ENCODE measurements around the gene CNTNAP4. TPM values are rescaled to one million over a fixed set of nuclear protein-coding genes. Genes with fewer than 3 reads are reported as not detected.

CNTNAP4 gene
- total and polyA plus RNA-seq, 2 of the 13 experiments (the other 11 are each of a cell fraction or from before 2014, with no cell fraction given), result not detected

GRCh38 chr16:76336112-76336511 lies 58.9 kb downstream of the CNTNAP4 start (continued):
- TF ChIP-seq SUZ12 (IDR thresholded peaks at IDR 0.05; ENCODE audit: low read depth, low read length), result no peak

DNA sequence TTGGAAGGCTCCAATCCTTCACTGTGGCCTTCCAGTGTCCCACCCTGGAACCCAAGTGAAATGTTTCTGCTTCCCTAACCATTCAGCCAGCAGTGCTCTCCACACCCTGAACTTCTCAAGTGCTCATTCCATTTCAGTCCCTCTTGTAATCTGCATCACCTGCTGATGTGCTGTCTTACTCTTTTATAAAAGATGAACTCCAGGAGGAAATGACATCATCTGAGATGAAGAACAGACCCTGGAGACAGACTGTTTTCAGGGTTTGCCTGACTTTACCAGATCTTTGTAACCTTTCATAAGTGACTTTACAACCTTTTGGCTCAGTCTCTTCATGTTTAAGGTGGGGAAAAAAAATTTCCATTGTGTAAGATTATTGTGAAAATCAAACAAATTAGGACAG lies 61.3 kb downstream of the CNTNAP4 start:
- POLR2A ChIA-PET, result no interaction called here
- CTCF ChIA-PET (ENCODE audit: low intra/inter-chr PET ratio, low total read pairs), result no interaction called here

DNA sequence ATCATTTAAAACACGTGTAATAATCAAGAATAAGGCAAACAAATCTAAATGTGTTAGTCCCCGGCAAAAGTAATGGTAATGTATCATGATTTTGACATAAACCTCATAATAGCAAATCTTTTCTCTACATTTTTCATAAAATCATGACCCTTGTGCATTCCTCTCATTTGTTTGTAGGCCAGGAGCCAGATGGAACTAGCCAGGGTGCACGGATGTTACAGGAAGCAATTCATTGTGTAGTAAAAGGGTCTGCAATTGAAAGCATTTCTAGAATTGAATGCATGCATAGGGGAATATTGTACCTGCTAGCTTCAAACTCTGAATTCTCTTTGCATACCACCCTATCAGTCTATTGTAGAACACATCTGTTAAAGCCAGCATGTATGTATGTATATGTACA lies 66.6 kb downstream of the CNTNAP4 start:
- Histone ChIP-seq H3K9ac (ENCODE audit: insufficient read depth, low read depth, low read length) (no peak overlapping the region), H3K27me3 (ENCODE audit: control insufficient read depth in 1 of 2, insufficient read depth in 2 of 2, low read length in 2 of 2) (no peaks in the 10 kb centered on the region), H3K27ac (ENCODE audit: extremely low read length, insufficient read depth, low read length) (no peak overlapping the region), H3K9me3 (ENCODE audit: low read length) (no peaks in the 10 kb centered on the region), H2AFZ (ENCODE audit: low read length) (no peak overlapping the region), H3K79me2 (ENCODE audit: insufficient read depth, low read length) (no peaks in the 10 kb centered on the region), H3K36me3 (replicated peaks in 1 of 2; ENCODE audit: control insufficient read depth in 1 of 2, insufficient read depth in 2 of 2, low read length in 2 of 2) (no peaks in the 10 kb centered on the region), H3K4me2 (ENCODE audit: low read depth, low read length) (no peak overlapping the region), H4K20me1 (ENCODE audit: insufficient read depth, low read length) (no peaks in the 10 kb centered on the region), H3K4me3 (replicated peaks in 1 of 3; ENCODE audit: insufficient read depth in 1 of 3, low read depth in 2 of 3, low read length in 3 of 3) (no peak overlapping the region), H3K4me1 (ENCODE audit: insufficient read depth, low read length) (no peaks in the 10 kb centered on the region)
- intact Hi-C loops (cut with micrococcal nuclease; ENCODE audit: unreplicated experiment) (no loop called here), in situ Hi-C loops (cut with HindIII; ENCODE audit: extremely low pct_ligation_motif_present, low pct_unique_long_range_greater_than_20kb) (no loop called here)
- 1% methylated on average over 3 of the region's 3 CpGs for WGBS (ENCODE audit: low lambda C conversion rate)
- ChIA-PET CTCF (ENCODE audit: low intra/inter-chr PET ratio, low total read pairs) (no interaction called here), POLR2A (no interaction called here)
- DNase-seq (ENCODE audit: low spot score) (no peak), ATAC-seq (no peak), FAIRE-seq (no peak)
- no TSS peak for BruUV-seq (replicated peaks)
- TF ChIP-seq ZNF263 (CRISPR knock-in tag; IDR thresholded peaks at IDR 0.05), result no peak
- TF ChIP-seq ZNF292 (CRISPR knock-in tag; IDR thresholded peaks at IDR 0.05; ENCODE audit: borderline replicate concordance, low read depth), result no peak
- TF ChIP-seq PRPF4 (IDR thresholded peaks at IDR 0.05; ENCODE audit: low read depth, low read length, poor library complexity, severe bottlenecking), result no peak
- TF ChIP-seq FOXA3 (CRISPR knock-in tag; IDR thresholded peaks at IDR 0.05), result no peak
- TF ChIP-seq ZBTB8A (CRISPR knock-in tag; IDR thresholded peaks at IDR 0.05; ENCODE audit: borderline replicate concordance, low read depth), result no peak
- no peak for TF ChIP-seq EHMT2 (IDR thresholded peaks at IDR 0.05; ENCODE audit: borderline replicate concordance, low read depth, low read length)
- TF ChIP-seq, protein P1, sequence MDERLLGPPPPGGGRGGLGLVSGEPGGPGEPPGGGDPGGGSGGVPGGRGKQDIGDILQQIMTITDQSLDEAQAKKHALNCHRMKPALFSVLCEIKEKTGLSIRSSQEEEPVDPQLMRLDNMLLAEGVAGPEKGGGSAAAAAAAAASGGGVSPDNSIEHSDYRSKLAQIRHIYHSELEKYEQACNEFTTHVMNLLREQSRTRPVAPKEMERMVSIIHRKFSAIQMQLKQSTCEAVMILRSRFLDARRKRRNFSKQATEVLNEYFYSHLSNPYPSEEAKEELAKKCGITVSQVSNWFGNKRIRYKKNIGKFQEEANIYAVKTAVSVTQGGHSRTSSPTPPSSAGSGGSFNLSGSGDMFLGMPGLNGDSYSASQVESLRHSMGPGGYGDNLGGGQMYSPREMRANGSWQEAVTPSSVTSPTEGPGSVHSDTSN (CRISPR knock-in tag; IDR thresholded peaks at IDR 0.05), result no peak
- TF ChIP-seq ZNF784 (CRISPR knock-in tag; IDR thresholded peaks at IDR 0.05; ENCODE audit: borderline replicate concordance), result no peak
- no peak for TF ChIP-seq MBNL3 (CRISPR knock-in tag; conservative IDR thresholded peaks at IDR 0.05)

More for the DNA sequence above, 61.3 kb downstream of the CNTNAP4 start:
- no peak for DNase-seq (ENCODE audit: low spot score)
- no TSS peak for BruUV-seq (replicated peaks)
- no peak overlapping the region for H3K4me2 ChIP-seq (ENCODE audit: low read depth, low read length)
- no peak overlapping the region for H3K4me3 ChIP-seq (replicated peaks in 1 of 3; ENCODE audit: insufficient read depth in 1 of 3, low read depth in 2 of 3, low read length in 3 of 3)
- no peak for FAIRE-seq
- H3K4me1 ChIP-seq (ENCODE audit: insufficient read depth, low read length), result no peaks in the 10 kb centered on the region
- H3K36me3 ChIP-seq (replicated peaks in 1 of 2; ENCODE audit: control insufficient read depth in 1 of 2, insufficient read depth in 2 of 2, low read length in 2 of 2), result no peaks in the 10 kb centered on the region
- H3K27ac ChIP-seq (ENCODE audit: extremely low read length, insufficient read depth, low read length), result no peak overlapping the region
- TF ChIP-seq ATF7 (IDR thresholded peaks at IDR 0.05), result peak; percentile 72
- no peak for TF ChIP-seq ATF7 (CRISPR knock-in tag; IDR thresholded peaks at IDR 0.05)
- TF ChIP-seq ZNF704 (CRISPR knock-in tag; IDR thresholded peaks at IDR 0.05; ENCODE audit: borderline replicate concordance), result no peak
- in situ Hi-C loops (cut with HindIII; ENCODE audit: extremely low pct_ligation_motif_present, low pct_unique_long_range_greater_than_20kb), result no loop called here
- no peaks in the 10 kb centered on the region for H3K79me2 ChIP-seq (ENCODE audit: insufficient read depth, low read length)
- no peak overlapping the region for H3K9ac ChIP-seq (ENCODE audit: insufficient read depth, low read depth, low read length)
- no peaks in the 10 kb centered on the region for H3K9me3 ChIP-seq (ENCODE audit: low read length)
- no peaks in the 10 kb centered on the region for H4K20me1 ChIP-seq (ENCODE audit: insufficient read depth, low read length)
- intact Hi-C loops (cut with micrococcal nuclease; ENCODE audit: unreplicated experiment), result no loop called here
- ATAC-seq, result no peak
- H3K27me3 ChIP-seq (ENCODE audit: control insufficient read depth in 1 of 2, insufficient read depth in 2 of 2, low read length in 2 of 2), result no peaks in the 10 kb centered on the region
- H2AFZ ChIP-seq (ENCODE audit: low read length), result no peak overlapping the region

Data from HepG2 (cell line).